ENCODE results near the gene TACC2.

DNA sequence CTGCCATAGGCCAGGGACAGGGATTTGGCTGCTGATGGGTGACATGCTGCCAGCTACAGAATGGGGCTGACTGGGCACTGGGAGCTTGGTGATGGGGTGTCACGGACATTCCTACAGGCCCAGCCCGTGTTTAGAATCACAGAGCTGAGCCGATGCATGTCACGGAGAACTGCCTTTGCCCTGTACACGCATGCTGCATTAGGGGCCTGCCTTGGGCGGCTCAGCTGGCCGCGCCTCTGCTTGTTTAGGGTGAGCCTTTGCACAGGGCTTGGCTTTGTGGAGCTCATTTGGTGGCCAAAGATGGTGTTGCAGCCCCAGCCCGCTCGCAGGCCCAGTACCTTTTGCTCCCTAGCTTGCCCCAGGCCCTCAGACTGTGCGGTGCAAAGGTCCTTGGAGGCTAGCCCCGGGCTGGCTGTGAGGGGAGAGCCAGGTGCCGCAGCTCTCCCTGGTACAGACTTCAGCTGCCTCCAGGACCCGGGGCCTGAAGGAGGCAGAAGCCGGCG lies 173.8 kb downstream of the TACC2 start:
- TF ChIP-seq POLR2A (IDR thresholded peaks at IDR 0.05; ENCODE audit: low read length): no peak
- no peak for TF ChIP-seq GATA1 (IDR thresholded peaks at IDR 0.05; ENCODE audit: low read depth, low read length)
